ENCODE data around the gene HAUS7. TPM values are rescaled to one million over a fixed set of nuclear protein-coding genes. Genes with fewer than 3 reads are reported as not detected.

HAUS7 gene
- total RNA-seq, 2 donors from 2014 or later: 10.5 to 15.9 TPM

DNA sequence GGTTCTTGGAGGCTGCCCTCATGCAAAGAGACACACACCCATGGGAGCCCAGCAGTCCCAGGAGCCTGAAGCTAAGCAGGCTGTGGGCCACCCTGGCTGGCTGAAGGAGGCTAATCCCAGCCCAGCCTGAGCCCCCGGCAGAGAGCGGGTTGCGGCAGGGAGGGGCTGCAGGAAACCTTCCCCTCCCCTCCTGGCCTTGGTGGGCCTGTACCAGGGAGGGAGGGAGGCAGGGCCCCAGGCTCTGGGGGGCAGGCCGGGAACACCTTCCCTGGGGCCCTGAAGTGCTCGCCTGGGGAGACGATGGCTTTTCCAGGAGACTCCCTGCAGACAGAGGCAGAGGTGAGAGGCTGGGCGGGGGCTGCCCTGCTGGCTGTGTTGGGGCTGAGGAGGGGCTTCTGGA lies 28.1 kb upstream of the HAUS7 start:
- peak overlapping the region in 1 of 2 donors; percentile 22 for H3K4me3 ChIP-seq
- H3K27ac ChIP-seq: peak overlapping the region in 1 of 2 donors; percentile 23
- peaks cover 0 to 7% of the 10 kb centered on the region in 2 donors for H3K4me1 ChIP-seq
- DNase-seq (ENCODE audit: low spot score): no peak
- TF ChIP-seq, protein P1, sequence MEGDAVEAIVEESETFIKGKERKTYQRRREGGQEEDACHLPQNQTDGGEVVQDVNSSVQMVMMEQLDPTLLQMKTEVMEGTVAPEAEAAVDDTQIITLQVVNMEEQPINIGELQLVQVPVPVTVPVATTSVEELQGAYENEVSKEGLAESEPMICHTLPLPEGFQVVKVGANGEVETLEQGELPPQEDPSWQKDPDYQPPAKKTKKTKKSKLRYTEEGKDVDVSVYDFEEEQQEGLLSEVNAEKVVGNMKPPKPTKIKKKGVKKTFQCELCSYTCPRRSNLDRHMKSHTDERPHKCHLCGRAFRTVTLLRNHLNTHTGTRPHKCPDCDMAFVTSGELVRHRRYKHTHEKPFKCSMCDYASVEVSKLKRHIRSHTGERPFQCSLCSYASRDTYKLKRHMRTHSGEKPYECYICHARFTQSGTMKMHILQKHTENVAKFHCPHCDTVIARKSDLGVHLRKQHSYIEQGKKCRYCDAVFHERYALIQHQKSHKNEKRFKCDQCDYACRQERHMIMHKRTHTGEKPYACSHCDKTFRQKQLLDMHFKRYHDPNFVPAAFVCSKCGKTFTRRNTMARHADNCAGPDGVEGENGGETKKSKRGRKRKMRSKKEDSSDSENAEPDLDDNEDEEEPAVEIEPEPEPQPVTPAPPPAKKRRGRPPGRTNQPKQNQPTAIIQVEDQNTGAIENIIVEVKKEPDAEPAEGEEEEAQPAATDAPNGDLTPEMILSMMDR (IDR thresholded peaks at IDR 0.05): no peak
- H3K27me3 ChIP-seq: no peaks in the 10 kb centered on the region
- H3K36me3 ChIP-seq: no peaks in the 10 kb centered on the region
- no peaks in the 10 kb centered on the region for H3K9me3 ChIP-seq

DNA sequence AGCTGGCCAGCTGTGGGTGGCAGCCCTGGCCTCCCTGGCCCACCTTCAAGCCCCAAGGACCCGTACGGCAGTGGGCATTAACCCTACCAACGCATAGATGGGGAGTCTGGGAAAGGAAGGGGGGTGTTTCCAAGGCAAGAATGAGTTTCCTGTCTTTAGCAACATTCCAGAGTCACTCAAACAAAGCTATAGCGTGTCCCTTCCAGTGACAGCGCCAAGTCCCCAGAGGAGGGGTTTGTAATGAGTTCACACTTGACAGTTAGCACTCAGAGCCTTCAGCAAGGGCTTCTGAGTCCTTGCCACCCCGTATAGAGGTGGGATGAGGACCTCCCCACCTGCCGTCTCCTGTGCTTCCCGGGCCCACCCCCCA lies 26.2 kb upstream of the HAUS7 start:
- H3K27ac ChIP-seq: peak overlapping the region; percentile 9 to 53
- H3K36me3 ChIP-seq: no peaks in the 10 kb centered on the region

DNA sequence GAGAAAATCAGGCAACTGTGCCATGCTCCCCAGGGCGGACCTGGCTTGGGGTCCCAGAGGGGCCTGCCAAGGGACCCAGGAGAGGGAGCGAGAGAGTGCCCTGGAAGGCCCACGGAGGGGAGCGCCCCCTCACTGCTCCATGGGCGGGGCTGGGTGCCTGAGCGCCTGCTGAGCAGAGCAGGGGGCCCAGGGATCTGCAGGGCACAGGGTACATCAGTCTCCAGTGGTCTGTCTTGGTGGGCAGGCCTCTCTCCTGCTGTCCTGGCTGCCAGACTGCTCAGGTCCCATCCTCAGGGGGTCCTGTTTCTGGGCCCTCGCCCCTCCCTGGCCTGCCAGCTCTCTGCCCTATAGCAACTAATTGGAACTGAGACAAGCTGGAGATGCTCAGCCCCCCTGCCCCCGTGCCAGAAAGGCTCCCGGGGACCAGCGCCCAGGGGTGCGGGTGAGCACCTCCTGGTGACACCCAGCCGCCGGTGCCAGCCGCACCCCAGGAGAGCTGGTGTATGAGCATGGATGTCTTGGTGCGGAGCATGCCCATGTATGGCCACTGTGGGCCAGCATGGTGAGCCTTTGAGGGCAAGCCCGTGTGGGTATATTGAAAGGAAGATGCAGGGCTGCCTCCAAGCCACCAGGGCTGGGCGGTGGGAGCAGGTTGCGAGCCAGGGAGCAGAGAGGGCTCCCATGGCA lies 25.7 kb upstream of the HAUS7 start:
- Histone ChIP-seq H3K27ac (peak overlapping the region; percentile 9 to 69), H3K4me1 (peaks cover 0 to 20% of the 10 kb centered on the region in 2 donors), H3K27me3 (no peaks in the 10 kb centered on the region), H3K36me3 (no peaks in the 10 kb centered on the region), H3K4me3 (peak overlapping the region; percentile 39 to 47), H3K9me3 (no peaks in the 10 kb centered on the region)
- TF ChIP-seq, protein P1 (IDR thresholded peaks at IDR 0.05): no peak
- no peak for DNase-seq (ENCODE audit: low spot score)

More for the DNA sequence above, 26.2 kb upstream of the HAUS7 start:
- DNase-seq (ENCODE audit: low spot score): no peak
- Histone ChIP-seq H3K4me1 (peaks cover 0 to 14% of the 10 kb centered on the region in 2 donors), H3K9me3 (no peaks in the 10 kb centered on the region), H3K4me3 (peak overlapping the region; percentile 39 to 47), H3K27me3 (no peaks in the 10 kb centered on the region)
- TF ChIP-seq, protein P1 (IDR thresholded peaks at IDR 0.05): no peak

DNA sequence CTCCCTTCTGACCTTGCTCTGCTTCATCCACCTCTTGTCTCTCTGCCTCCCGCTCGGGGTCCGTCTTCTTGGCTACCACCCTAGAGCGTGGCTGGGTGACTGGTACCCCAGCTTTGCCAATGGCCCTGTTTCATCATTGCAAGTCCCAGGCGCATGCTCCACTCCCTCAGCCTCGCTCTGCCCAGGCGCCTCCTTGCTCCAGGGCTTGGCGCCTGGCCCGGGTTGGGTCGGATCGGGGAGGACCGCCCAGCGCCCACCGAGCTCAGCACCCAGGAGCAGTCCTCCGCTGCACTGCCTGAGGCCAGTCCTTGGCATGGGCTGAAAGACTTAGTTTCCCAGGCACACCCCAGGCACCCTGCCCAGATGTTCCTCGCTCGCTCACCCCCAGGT lies 25.0 kb upstream of the HAUS7 start:
- peak overlapping the region; percentile 69 to 74 for H3K27ac ChIP-seq
- peaks cover 0 to 21% of the 10 kb centered on the region in 2 donors for H3K4me1 ChIP-seq
- peak overlapping the region; percentile 39 to 47 for H3K4me3 ChIP-seq
- H3K27me3 ChIP-seq: no peaks in the 10 kb centered on the region
- no peak for DNase-seq (ENCODE audit: low spot score)
- TF ChIP-seq, protein P1 (IDR thresholded peaks at IDR 0.05): no peak
- H3K36me3 ChIP-seq: no peaks in the 10 kb centered on the region
- no peaks in the 10 kb centered on the region for H3K9me3 ChIP-seq

DNA sequence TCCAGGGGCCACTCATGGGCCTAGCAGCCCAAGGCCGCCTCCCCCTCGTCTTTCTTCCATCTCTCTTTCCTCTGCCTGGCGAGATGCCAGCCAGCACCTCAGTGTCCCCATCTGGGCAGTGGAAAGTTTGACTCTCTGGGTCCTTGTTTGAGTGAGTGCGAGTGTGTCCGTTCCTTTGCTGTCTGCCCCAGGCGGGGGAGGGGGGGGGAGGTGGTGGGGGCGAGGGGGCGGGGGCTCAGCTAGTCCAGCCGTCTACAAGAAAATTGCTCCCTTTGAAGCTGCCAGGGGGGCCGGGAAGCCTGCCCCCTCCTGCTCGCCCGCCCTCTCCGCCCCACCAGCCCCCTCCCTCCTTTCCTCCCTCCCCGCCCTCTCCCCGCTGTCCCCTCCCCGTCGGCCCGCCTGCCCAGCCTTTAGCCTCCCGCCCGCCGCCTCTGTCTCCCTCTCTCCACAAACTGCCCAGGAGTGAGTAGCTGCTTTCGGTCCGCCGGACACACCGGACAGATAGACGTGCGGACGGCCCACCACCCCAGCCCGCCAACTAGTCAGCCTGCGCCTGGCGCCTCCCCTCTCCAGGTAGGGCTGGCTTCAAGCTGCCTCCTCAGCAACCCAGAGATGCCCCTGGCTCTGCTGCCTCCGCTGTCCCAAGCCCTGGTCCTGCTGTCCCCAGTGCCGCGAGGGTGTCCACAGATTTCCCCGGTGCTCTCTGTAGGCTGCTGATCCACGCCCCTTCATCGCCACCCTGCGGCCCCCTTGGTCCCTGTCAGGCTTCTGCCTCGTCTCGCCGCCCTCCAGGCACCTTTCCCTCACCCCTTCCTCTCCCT lies 24.4 kb upstream of the HAUS7 start, which contains the start of gene BGN:
TSS of gene BGN (plus strand) at position 440 of the 821 bp plus-strand sequence. CDS start 9,652 bp downstream, outside the sequence.
- Histone ChIP-seq H3K27ac (peak within 1 kb of the TSS; percentile 69 to 74), H3K4me1 (peaks cover 0 to 21% of the 10 kb centered on the region in 2 donors), H3K27me3 (no peaks in the 10 kb centered on the region), H3K4me3 (peak within 1 kb of the TSS; percentile 39 to 47), H3K9me3 (no peaks in the 10 kb centered on the region), H3K36me3 (no peaks in the 10 kb centered on the region)
- DNase-seq (ENCODE audit: low spot score): no peak
- TF ChIP-seq, protein P1 (IDR thresholded peaks at IDR 0.05): peak in 1 of 2 donors; percentile 39

Measured in right atrium auricular region (tissue), 2 donors.